HepG2 (cell line): ENCODE measurements around the gene TSPAN9. TPM values are rescaled to one million over a fixed set of nuclear protein-coding genes. Genes with fewer than 3 reads are reported as not detected.

Experiments
- ATAC-seq: fragments of 200-7000 bp; cut with Tn5 transposase; 3 replicates; pipeline ENCODE4 v1.9.1; 2020; ENCODE audit warnings: mild to moderate bottlenecking, moderate library complexity
- BruUV-seq: library from RNA; stranded (reverse); fragments of 400-500 nt; replicated peaks from 2 replicates; lab custom pipeline; 2021; lab: Mats Ljungman, UMichigan
- CTCF ChIA-PET: fragments of 300-600 bp; formaldehyde crosslinking; extraction: SDS; loops from one replicate; lab custom pipeline; 2021; ENCODE audit warnings: low total read pairs, inconsistent platforms, low intra/inter-chr PET ratio; lab: Yijun Ruan, JAX
- POLR2A ChIA-PET: fragments of 350-600 bp; sonication (Branson Sonifier 250); formaldehyde crosslinking; loops from one replicate; lab custom pipeline; 2020; ENCODE audit warnings: antibody characterized with exemption, inconsistent platforms; lab: Yijun Ruan, JAX
- DNase-seq: peaks from one replicate; pipeline ENCODE4 v3.0.0-alpha.2; 2015; ENCODE audit warnings: low spot score
- FAIRE-seq: peaks from 3 replicates; lab custom pipeline; 2011; peaks lifted over from hg19 to GRCh38; lab: Jason Lieb, UNC
- H2AFZ ChIP-seq: one replicate; pipeline ENCODE4 v1.6.1; 2011; ENCODE audit warnings: low read length, inconsistent platforms
- H3K27ac ChIP-seq: fragments of 300-600 bp; 3 replicates; pipeline ENCODE4 v1.8.0; 2011; ENCODE audit warnings: mixed run types, mild to moderate bottlenecking, mixed read lengths, low read length, inconsistent platforms; ENCODE audit not compliant: insufficient read depth; ENCODE audit errors: extremely low read length
- H3K27me3 ChIP-seq, 2 experiments: fragments of 200-600 bp in 1 of 2; 2 replicates in 1 of 2; 3 replicates in 1 of 2; pipeline versions ENCODE4 v1.6.0 to v1.8.0; 2011; ENCODE audit warnings: low read length in 2 of 2, mild to moderate bottlenecking in 2 of 2, moderate library complexity in 2 of 2, inconsistent platforms in 1 of 2; ENCODE audit not compliant: insufficient read depth in 2 of 2, control insufficient read depth in 1 of 2
- H3K36me3 ChIP-seq, 2 experiments: fragments of 200-600 bp in 1 of 2; replicated peaks in 1 of 2; 2 replicates in 1 of 2; 3 replicates in 1 of 2; pipeline versions ENCODE4 v1.5.1 to v1.8.0; 2011; ENCODE audit warnings: low read length in 2 of 2, inconsistent platforms in 1 of 2; ENCODE audit not compliant: insufficient read depth in 2 of 2, control insufficient read depth in 1 of 2
- H3K4me1 ChIP-seq: 2 replicates; pipeline ENCODE4 v1.5.1; 2012; ENCODE audit warnings: low read length, inconsistent platforms; ENCODE audit not compliant: insufficient read depth
- H3K4me2 ChIP-seq: 2 replicates; pipeline ENCODE4 v1.6.0; 2011; ENCODE audit warnings: low read depth, low read length, inconsistent platforms
- H3K4me3 ChIP-seq, 3 experiments: fragments of 200-600 bp in 1 of 3; sonication (generic), shearing (Covaris generic) in 1 of 3; replicated peaks in 1 of 3; 2 replicates each; pipeline ENCODE4 v1.5.1; 2011 to 2016; ENCODE audit warnings: low read length in 3 of 3, inconsistent platforms in 2 of 3, low read depth in 2 of 3, mild to moderate bottlenecking in 2 of 3, control low read depth in 1 of 3, mixed read lengths in 1 of 3; ENCODE audit not compliant: insufficient read depth in 1 of 3
- H3K79me2 ChIP-seq: one replicate; pipeline ENCODE4 v1.6.1; 2011; ENCODE audit warnings: low read length, inconsistent platforms; ENCODE audit not compliant: insufficient read depth
- H3K9ac ChIP-seq: 2 replicates; pipeline ENCODE4 v1.6.0; 2011; ENCODE audit warnings: mild to moderate bottlenecking, low read depth, low read length, inconsistent platforms; ENCODE audit not compliant: insufficient read depth
- H3K9me3 ChIP-seq: 2 replicates; pipeline ENCODE4 v1.5.1; 2012; ENCODE audit warnings: mild to moderate bottlenecking, low read length
- H4K20me1 ChIP-seq: 2 replicates; pipeline ENCODE4 v1.6.0; 2011; ENCODE audit warnings: inconsistent platforms, mild to moderate bottlenecking, low read length, moderate library complexity; ENCODE audit not compliant: insufficient read depth
- AHR ChIP-seq: IDR thresholded peaks from 2 replicates; pipeline ENCODE4 v1.6.1; 2018; ENCODE audit warnings: missing genetic modification reagents, missing compliant biosample characterization
- ARNT2 ChIP-seq: sonication (generic); formaldehyde crosslinking; IDR thresholded peaks from 2 replicates; pipeline ENCODE4 v1.8.0; 2022; ENCODE audit warnings: mild to moderate bottlenecking, low read depth, missing genetic modification reagents, moderate library complexity
- ESRRA ChIP-seq: sonication (generic); formaldehyde crosslinking; IDR thresholded peaks from 2 replicates; pipeline ENCODE4 v1.5.1; 2020; ENCODE audit warnings: mild to moderate bottlenecking, low read depth, missing genetic modification reagents
- FOXP4 ChIP-seq: sonication (generic); formaldehyde crosslinking; IDR thresholded peaks from 2 replicates; pipeline ENCODE4 v1.4.0; 2020; ENCODE audit warnings: missing genetic modification reagents
- HOXA9 ChIP-seq: sonication (generic); formaldehyde crosslinking; IDR thresholded peaks from 2 replicates; pipeline ENCODE4 v1.8.1; 2022; ENCODE audit warnings: missing genetic modification reagents, mild to moderate bottlenecking, moderate library complexity, borderline replicate concordance
- ISX ChIP-seq: sonication (generic); formaldehyde crosslinking; conservative IDR thresholded peaks from 2 replicates; pipeline ENCODE4 v1.5.0; 2020; ENCODE audit warnings: missing genetic modification reagents
- KDM6A ChIP-seq: IDR thresholded peaks from 2 replicates; pipeline ENCODE4 v1.6.1; 2016; ENCODE audit warnings: low read depth
- RFXANK ChIP-seq: IDR thresholded peaks from 2 replicates; pipeline ENCODE4 v1.6.1; 2016
- TGIF2 ChIP-seq: IDR thresholded peaks from 2 replicates; pipeline ENCODE4 v1.6.1; 2016; ENCODE audit warnings: control low read depth, missing compliant biosample characterization
- YEATS2 ChIP-seq: sonication (generic); formaldehyde crosslinking; IDR thresholded peaks from 2 replicates; pipeline ENCODE4 v1.4.0; 2020; ENCODE audit warnings: missing genetic modification reagents, borderline replicate concordance
- ZNF224 ChIP-seq: sonication (generic); formaldehyde crosslinking; IDR thresholded peaks from 2 replicates; pipeline ENCODE4 v1.5.0; 2020; ENCODE audit warnings: mild to moderate bottlenecking, missing genetic modification reagents
- ZNF280D ChIP-seq: sonication (generic); formaldehyde crosslinking; IDR thresholded peaks from 2 replicates; pipeline ENCODE4 v1.5.1; 2020; ENCODE audit warnings: mild to moderate bottlenecking, missing genetic modification reagents
- ZNF362 ChIP-seq: sonication (generic); formaldehyde crosslinking; IDR thresholded peaks from 2 replicates; pipeline ENCODE4 v1.4.0; 2020; ENCODE audit warnings: missing genetic modification reagents, mild to moderate bottlenecking, borderline replicate concordance
- ZNF609 ChIP-seq: sonication (generic); formaldehyde crosslinking; IDR thresholded peaks from 2 replicates; pipeline ENCODE4 v1.4.0; 2020; ENCODE audit warnings: mild to moderate bottlenecking, missing genetic modification reagents, borderline replicate concordance
- WGBS: methylation state at CpG from one replicate; pipeline ENCODE4 v1.1.6; 2017; ENCODE audit warnings: low lambda C conversion rate; 5-methylcytosine and 5-hydroxymethylcytosine counted together
- in situ Hi-C: cut with HindIII; loops from 2 replicates; pipeline ENCODE4 v1.10.0; 2017; ENCODE audit warnings: low pct_unique_long_range_greater_than_20kb; ENCODE audit not compliant: extremely low pct_ligation_motif_present
- intact Hi-C: fragments of 100-400 bp; cut with micrococcal nuclease; formaldehyde crosslinking; loops from one replicate; pipeline ENCODE4 v1.10.0; 2022; ENCODE audit not compliant: unreplicated experiment
- polyA plus RNA-seq, 8 experiments: library from polyadenylated mRNA; depleted of rRNA in 3 of 8; stranded (reverse) in 7 of 8; unstranded in 1 of 8; fragments of >200 nt; fragmentation: Illumina TruSeq in 4 of 8; extraction: Trizol in 4 of 8; gene quantifications; 2 replicates each; pipeline versions ENCODE4 v1.2.1 to v1.2.3, GENCODE V29; 2011 to 2016; ENCODE audit warnings: low read depth in 4 of 8, missing spikeins in 1 of 8, mixed read lengths in 1 of 8; ENCODE audit not compliant: insufficient read depth in 1 of 8
- total RNA-seq, 5 experiments: library from RNA; depleted of rRNA; stranded (reverse); fragments of >200 nt; fragmentation: Illumina TruSeq; extraction: Trizol; gene quantifications; 2 replicates each; pipeline ENCODE4 v1.2.3, GENCODE V29; 2016; ENCODE audit warnings: low read depth in 1 of 5

The TSPAN9 gene
- total and polyA plus RNA-seq, 2 of the 13 experiments (the other 11 are each of a cell fraction or from before 2014, with no cell fraction given): 18.1 to 42.3 TPM

- intact Hi-C loops: no loop called here
- no peak for FAIRE-seq
Measured at GRCh38 chr12:3199551-3200031, 122.4 kb downstream of the TSPAN9 start.

More at GRCh38 chr12:3199551-3200031, 122.4 kb downstream of the TSPAN9 start:
- Histone ChIP-seq H3K79me2 (no peaks in the 10 kb centered on the region), H3K9me3 (no peaks in the 10 kb centered on the region), H3K4me1 (peaks cover 26% of the 10 kb centered on the region), H3K4me3 (no peak overlapping the region; a peak in 1 of 6 replicates), H3K4me2 (0 out of 2 replicates have a peak overlapping the region, but pooled peaks have one; percentile 12)
- DNase-seq: no peak
- TF ChIP-seq ZNF280D (CRISPR knock-in tag) (no peak), ZNF224 (no peak), ZNF609 (CRISPR knock-in tag) (no peak), HOXA9 (CRISPR knock-in tag) (no peak), YEATS2 (CRISPR knock-in tag) (no peak), ISX (CRISPR knock-in tag) (no peak), RFXANK (no peak), TGIF2 (no peak), FOXP4 (CRISPR knock-in tag) (no peak), ARNT2 (CRISPR knock-in tag) (no peak), AHR (no peak), ESRRA (CRISPR knock-in tag) (no peak), KDM6A (CRISPR knock-in tag) (no peak), ZNF362 (CRISPR knock-in tag) (no peak)
- TF ChIP-seq, all 625 proteins: peak for 0
- no peak for ATAC-seq
- Histone ChIP-seq H3K36me3 (peaks cover 0 to 6% of the 10 kb centered on the region in 2 experiments; a peak in 2 of 5 replicates), H3K27me3 (no peaks in the 10 kb centered on the region), H3K27ac (no peak overlapping the region), H3K9ac (no peak overlapping the region), H4K20me1 (peaks cover 31% of the 10 kb centered on the region), H2AFZ (no peak overlapping the region)
- no TSS peak for BruUV-seq
- WGBS: 90% methylated on average over 45 of the region's 45 CpGs
- ChIA-PET CTCF (no interaction called here), POLR2A (no interaction called here)
- in situ Hi-C loops: loop anchor here (5.0 kb wide), 1 partner anchor 62 kb away; no protein-coding TSS in a partner anchor
